GM18861 (cell line): ENCODE data around the gene THSD1.
"Not testable (repeated sequence)": the region's sequence is repeated elsewhere in the genome, so short reads cannot be mapped to it uniquely, and the experiment has no call there.

Experiments
- ATAC-seq: cut with Tn5 transposase; IDR thresholded peaks from one replicate; pipeline ENCODE4 v1.9.1; 2021; ENCODE audit not compliant: unreplicated experiment

Gene THSD1

DNA sequence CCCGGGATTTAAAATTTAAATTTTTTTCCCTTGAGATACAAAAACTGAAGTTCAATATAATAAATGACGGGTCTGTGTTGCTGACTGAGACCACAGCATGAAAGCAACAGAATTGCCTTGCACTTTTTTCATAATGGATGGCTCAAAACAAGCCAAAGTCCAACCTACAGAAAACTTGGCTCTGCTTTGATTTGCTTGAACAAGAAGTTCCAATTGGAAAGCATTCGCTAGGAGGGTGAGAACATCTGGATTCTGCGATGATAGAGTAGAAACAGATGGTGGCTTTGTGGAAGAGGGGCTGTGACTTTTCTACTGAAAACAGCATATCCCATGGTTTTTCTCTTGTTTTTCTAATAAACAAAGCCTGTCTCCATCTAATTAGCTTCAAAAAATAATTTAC is 46.4 kb downstream of the THSD1 start:
- no peak for ATAC-seq

DNA sequence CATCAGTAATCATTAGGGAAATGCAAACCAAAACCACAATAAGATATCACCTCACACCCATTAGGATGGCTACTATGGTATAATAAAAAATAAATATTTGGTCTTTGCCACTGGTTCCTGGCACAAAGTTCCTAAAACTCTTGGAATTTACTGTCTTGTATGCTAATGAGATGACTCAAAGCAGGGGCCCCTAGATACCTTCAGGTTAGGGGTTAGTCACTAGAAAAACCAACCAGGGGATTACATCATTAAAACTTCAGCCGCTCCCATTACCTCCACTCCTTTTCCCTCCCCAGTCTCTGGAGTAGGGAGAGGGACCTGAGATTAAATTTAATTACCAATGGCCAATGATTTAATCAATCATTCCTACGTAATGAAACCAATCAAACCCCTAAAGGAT is 49.6 kb downstream of the THSD1 start:
- ATAC-seq = no peak

DNA sequence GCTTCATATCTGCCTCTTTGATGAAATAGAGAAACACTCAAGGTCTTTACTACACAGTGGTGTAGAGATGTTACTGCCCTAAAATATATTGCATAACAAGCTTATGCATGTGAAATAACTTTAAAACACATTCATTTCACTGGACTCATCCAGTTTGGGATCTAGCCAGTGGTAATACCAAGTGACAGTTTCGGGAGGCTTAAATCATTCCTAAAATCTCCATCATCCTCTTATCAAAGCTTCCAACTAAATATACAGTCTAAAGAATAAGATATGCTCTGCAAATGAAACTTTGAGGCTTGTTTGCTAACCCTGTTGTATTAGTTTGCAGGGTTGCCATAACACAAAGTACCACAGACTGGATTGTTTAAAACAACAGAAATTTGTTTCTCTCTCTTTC is 52.8 kb downstream of the THSD1 start:
- no peak for ATAC-seq

DNA sequence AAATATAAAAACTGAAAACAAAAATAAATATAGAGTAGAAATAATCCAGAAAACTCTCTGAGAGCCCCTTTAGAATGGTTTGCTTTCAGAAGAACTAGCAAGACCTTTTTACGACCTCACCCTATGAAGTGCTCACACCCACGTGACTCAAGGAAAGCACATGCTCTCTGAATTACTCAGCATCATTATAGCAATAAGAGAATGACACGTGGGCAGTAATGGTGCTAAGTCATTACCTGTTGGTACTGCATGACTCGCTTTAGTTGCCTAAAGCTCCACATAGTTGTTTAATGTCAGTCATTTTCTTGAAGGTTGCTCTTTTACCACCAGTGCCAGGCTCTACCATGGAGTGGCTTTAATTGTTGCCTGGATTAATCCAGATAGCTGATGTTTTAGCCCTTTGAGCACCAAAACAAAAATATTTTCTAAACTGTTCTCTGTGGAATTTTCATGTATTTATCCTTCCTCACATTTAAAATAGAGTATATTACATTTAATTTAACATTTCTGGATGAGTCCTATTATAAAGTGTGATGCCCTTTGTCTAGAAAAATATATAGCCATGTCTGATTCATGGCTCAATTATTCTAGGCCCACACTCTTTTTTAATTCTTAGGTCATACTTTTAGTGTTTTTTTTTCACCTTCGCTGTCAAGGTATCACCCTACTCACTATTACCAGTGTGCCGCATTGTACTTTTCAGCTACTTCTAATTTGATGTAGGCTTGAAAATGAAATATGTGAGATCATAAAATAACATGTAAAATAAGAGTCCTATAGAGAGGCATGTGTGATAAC is 56.8 kb downstream of the THSD1 start:
- ATAC-seq = peak; percentile 57

DNA sequence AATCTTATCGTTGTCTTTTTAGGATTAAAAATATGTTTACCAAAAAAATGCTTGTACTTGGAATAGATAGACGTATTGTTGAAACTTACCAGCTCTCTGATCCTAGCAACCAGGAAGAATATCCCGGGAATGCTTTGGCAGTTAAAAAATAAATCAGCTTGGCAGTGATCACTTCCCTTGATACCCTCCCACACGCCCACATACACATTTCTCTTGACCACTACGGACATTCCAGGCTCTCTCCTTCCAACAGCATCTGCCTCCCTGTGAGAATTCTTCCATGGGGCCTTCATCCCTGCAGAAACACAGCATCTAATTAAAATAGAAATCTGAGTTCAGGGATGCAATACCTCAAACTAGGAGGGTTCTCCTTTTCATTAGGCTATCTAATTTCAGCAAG is 57.9 kb downstream of the THSD1 start:
- ATAC-seq = no peak

DNA sequence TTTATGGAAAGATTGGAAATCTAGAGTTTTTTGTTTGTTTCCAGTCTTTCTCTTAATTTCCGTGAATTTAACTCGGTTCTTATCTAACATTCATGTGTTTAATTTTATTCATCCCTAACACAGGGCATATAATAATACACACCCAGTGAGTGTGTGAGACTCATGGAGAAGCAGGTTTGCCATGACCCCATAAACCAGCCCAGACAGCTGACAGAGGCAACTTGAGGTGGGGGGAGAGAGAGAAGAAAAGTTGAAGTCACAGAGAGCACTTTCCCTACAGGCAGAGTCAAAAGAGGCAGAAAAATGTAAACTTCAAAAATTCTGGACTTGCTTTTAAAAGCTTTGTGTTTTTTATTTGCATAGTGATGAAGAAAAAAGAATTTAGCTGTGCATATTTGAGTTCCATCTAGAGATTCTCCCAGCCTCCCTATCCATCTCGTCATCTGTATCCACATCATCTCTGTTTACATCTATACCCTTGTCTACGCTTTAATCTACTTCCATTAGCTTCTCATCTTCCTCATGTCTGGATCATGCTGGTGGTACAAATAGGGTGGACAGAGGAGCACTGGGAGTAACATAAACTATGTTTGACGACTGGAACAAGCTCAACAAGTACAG is 60.2 kb downstream of the THSD1 start:
- ATAC-seq = no peak

DNA sequence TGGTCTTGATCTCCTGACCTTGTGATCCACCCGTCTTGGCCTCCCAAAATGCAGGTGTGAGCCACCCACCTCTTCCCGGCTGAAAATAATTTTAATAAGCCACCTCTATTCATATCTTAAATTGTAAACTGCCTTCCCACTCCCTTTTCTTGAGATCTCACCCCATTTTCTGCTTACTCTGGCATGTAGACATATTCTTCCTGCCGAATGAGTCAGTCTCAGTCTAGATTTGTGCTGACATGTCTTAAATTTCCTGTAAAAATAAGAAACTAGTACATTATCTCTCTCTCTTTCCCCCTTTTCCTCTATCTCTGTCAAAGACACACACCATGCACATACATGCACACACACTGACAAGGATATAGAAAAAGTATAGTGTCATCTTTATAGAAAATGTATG is 60.9 kb downstream of the THSD1 start:
- no peak for ATAC-seq

DNA sequence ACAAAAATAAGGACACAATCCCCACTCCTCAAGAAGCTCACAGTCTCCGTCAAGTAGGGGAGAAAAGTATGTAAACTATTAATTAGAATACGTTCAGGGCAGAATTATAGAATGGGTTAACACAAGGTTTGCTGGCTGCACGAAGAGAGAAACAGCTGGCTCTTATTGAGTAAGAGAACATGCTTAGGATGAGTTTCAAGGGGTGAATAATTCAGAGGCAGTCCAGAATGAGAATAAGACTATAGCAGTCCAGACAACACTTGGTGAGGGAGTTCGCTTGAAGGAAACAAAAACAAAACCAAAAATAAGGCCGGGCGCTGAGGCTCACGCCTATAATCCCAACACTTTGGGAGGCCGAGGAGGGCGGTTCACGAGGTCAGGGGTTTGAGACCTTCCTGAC is 61.9 kb downstream of the THSD1 start:
- no peak for ATAC-seq

DNA sequence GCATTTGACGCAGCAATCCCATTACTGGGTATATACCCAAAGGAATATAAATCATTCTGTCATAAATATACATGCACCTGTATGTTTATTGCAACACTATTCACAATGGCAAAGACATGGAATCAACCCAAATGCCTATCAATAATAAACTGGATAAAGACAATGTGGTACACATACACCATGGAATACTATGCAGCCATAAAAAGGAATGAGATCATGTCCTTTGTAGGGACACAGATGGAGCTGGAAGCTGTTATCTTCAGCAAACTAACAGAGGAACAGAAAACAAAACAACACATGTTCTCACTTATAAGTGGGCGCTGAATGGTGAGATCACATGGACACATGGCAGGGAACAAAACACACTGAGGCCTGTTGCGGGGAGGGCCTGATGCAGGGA is 63.8 kb downstream of the THSD1 start:
- ATAC-seq = not testable (repeated sequence)

DNA sequence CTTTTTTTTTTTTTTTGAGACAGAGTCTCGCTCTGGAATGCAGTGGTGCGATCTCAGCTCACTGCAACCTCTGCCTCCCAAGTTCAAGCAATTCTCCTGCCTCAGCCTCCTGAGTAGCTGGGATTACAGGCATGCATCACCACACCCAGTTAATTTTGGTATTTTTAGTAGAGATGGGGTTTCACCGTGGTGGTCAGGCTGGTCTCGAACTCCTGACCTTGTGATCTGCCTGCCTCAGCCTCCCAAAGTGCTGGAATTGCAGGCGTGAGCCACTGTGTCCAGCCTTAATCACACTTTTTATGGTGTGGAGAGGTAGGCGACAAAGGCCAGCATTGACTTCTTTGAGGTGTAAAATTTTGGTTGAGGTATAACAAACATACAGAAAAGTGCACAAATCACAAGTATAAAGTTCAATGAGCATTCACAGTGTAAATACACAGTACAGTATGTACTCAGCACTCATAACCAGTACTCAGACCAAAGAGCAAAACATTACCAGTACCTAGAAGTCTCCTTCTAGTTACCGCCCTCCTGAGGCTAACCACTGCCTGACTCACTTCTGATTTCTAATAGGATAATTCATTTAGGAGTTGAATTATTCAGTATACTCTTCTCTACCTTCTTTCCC is 68.0 kb downstream of the THSD1 start:
- not testable (repeated sequence) for ATAC-seq

DNA sequence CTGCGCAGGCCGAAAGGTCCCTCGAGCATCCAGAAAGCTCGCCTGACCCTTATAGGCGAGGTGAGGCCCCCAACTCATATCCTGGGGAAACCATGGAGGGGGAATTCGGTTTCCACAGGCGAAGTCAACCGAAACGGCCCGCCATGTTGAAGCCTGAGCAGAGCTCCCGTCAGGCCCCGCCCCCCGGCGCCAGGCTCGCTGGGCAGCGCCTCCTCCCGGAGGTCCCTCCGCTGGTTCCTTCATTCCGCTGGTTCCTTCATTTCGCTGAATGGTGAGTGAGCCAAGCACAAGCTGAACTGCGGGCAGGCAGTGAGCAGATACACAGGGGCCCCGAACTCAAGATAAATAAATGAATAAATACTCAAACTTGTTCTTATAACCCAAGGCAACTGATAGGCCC is 71.9 kb downstream of the THSD1 start:
- not testable (repeated sequence) for ATAC-seq

DNA sequence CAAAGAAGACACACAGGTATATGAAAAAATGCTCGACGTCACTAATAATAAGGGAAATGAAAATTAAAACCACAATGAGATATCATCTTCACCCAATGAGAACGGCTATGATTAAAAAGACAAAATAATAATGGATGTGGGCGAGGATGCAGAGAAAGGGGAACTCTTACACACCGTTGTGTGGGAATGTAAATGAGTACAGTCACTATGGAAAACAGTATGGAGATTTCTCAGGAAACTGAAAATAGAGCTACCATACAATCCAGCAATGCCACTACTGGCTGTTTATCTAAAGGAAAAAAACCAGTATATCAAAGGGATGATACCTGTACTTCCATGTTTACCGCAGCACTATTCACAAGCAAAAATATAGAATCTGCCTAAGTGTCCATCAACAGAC is 74.1 kb downstream of the THSD1 start:
- not testable (repeated sequence) for ATAC-seq
